Stomach (tissue), 4 donors: ENCODE data around the gene ATXN2.

Source experiments
- EP300 ChIP-seq: sonication (generic); formaldehyde crosslinking; IDR thresholded peaks from one replicate; pipeline ENCODE4 v1.6.1; 2017; ENCODE audit warnings: antibody characterized with exemption
- TF ChIP-seq, protein P1 (sequence below), 7 experiments: fragments of 450-650 bp in 4 of 7; fragments of 200-600 bp in 3 of 7; sonication (generic) in 3 of 7; IDR thresholded peaks; one replicate each; pipeline ENCODE4 v1.5.1; 2016 to 2019; ENCODE audit warnings: antibody characterized with exemption in 7 of 7, control low read depth in 2 of 7, mild to moderate bottlenecking in 1 of 7

DNA sequence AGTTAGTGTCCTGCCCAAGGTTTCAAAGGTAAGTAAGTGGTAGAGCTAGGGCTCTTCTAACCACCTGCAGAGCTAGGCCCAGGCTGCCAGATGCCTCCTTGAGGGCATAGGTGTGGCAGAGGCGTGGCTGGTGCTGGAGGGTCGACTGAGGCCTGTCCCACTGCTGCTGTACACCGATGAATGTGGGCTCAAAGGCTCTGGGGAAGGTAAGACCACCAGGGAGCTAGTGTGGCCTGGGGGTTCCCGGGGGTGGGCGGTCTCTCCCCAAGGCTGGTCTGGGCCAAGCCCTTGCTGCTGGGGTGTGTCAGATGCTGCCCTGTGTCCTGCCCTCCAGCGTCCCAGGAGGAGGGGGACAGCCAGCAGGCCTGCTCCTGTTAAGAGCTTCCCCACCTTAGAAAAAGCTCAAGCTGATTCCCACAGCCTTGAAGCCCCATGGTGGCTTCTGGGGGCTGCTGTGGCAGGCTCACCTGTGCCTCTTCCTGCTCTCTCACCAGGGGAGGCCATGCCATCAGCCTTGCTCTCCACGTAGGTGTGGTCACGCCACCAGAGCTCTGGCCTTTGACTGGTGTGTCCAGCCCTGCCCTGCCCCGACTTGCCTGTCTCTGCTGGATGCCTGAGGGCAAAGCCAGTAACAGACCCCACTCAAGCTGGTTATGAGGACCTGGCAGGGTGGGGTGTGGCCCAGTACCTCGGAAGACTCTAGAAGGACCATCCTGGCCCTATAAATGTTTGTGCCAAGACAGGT lies 156.6 kb downstream of the ATXN2 start:
- TF ChIP-seq, protein P1, sequence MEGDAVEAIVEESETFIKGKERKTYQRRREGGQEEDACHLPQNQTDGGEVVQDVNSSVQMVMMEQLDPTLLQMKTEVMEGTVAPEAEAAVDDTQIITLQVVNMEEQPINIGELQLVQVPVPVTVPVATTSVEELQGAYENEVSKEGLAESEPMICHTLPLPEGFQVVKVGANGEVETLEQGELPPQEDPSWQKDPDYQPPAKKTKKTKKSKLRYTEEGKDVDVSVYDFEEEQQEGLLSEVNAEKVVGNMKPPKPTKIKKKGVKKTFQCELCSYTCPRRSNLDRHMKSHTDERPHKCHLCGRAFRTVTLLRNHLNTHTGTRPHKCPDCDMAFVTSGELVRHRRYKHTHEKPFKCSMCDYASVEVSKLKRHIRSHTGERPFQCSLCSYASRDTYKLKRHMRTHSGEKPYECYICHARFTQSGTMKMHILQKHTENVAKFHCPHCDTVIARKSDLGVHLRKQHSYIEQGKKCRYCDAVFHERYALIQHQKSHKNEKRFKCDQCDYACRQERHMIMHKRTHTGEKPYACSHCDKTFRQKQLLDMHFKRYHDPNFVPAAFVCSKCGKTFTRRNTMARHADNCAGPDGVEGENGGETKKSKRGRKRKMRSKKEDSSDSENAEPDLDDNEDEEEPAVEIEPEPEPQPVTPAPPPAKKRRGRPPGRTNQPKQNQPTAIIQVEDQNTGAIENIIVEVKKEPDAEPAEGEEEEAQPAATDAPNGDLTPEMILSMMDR (IDR thresholded peaks at IDR 0.05): no peak
- TF ChIP-seq EP300: no peak
